ENCODE measurements around the gene PEX10. TPM values are rescaled to one million over a fixed set of nuclear protein-coding genes. Genes with fewer than 3 reads are reported as not detected.

PEX10 gene
- total and polyA plus RNA-seq, 4 donors: 6.2 to 16.4 (median 11.8) TPM

DNA sequence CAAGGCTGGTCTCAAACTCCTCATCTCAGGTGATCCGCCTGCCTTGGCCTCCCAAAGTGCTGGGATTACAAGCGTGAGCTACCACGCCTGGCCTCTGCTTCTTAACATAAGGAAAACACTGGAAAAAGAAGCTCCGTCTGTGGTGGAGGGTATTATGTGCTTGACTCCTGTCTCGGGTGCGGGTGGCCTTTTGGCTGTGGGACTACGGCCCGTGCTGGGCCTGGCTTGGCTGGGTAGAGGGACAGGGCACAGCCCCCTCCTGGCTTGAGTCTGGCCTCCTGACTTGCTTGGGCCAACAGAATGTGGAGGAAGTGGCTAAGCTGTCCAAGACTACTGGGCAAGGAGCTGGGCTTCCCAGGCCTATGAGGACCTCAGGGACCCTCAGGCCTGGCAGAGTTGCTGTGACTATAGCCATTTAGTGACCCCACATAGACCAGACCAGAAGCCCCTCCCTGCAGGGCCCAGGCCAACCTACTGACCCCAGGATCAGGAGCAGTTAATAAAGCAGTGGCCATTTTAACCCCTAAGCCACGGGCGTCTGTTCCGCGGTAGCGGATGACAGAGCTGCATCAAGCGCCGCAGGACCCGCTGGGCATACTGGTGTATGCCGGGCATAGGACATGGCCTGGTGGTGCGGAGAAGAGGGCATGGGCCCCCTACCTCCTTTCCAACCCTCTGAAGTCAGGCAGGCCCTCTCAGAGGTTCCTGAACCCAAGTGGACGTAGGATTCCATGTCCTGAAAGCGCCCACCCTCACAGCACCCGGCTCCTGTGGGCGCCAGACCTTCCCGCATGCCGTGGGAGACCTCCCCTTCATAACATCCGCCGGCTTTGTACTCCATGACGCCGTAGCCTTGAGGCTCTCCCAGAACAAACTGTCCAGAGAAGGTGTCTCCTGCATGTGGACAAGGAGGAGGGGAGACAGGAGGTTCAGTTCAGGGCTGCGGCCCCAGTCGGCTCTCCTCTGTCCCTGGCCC, 25.4 kb downstream of the PEX10 start:
- no peak overlapping the region for H3K27ac ChIP-seq (ENCODE audit: low read depth in 1 of 2, low read length in 2 of 2)
- TF ChIP-seq HNF4A (conservative IDR thresholded peaks at IDR 0.05) (no peak), NR2F2 (IDR thresholded peaks at IDR 0.05) (no peak), FOXA2 (IDR thresholded peaks at IDR 0.05) (no peak)
- TF ChIP-seq, protein P1, sequence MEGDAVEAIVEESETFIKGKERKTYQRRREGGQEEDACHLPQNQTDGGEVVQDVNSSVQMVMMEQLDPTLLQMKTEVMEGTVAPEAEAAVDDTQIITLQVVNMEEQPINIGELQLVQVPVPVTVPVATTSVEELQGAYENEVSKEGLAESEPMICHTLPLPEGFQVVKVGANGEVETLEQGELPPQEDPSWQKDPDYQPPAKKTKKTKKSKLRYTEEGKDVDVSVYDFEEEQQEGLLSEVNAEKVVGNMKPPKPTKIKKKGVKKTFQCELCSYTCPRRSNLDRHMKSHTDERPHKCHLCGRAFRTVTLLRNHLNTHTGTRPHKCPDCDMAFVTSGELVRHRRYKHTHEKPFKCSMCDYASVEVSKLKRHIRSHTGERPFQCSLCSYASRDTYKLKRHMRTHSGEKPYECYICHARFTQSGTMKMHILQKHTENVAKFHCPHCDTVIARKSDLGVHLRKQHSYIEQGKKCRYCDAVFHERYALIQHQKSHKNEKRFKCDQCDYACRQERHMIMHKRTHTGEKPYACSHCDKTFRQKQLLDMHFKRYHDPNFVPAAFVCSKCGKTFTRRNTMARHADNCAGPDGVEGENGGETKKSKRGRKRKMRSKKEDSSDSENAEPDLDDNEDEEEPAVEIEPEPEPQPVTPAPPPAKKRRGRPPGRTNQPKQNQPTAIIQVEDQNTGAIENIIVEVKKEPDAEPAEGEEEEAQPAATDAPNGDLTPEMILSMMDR (IDR thresholded peaks at IDR 0.05; ENCODE audit: low read depth, low read length, missing input control): no peak
- no peak for DNase-seq (ENCODE audit: low spot score)
- H3K9ac ChIP-seq (ENCODE audit: low read depth in 1 of 2, low read length in 2 of 2): no peak overlapping the region
- no peaks in the 10 kb centered on the region for H3K27me3 ChIP-seq (ENCODE audit: control insufficient read depth in 4 of 4, insufficient read depth in 4 of 4, low read length in 3 of 4)
- no peaks in the 10 kb centered on the region for H3K9me3 ChIP-seq (ENCODE audit: control insufficient read depth in 4 of 4, low read length in 3 of 4)
- no peaks in the 10 kb centered on the region for H3K36me3 ChIP-seq (ENCODE audit: control insufficient read depth in 4 of 4, insufficient read depth in 3 of 4, low read depth in 1 of 4, low read length in 3 of 4)
- WGBS: 97% methylated on average over 30 of the region's 30 CpGs
- H3K4me3 ChIP-seq (ENCODE audit: low read depth in 1 of 3, low read length in 3 of 3): no peak overlapping the region
- H3K4me1 ChIP-seq (ENCODE audit: control insufficient read depth in 4 of 4, insufficient read depth in 4 of 4, low read length in 3 of 4): peaks cover 0 to 13% (median 10%) of the 10 kb centered on the region in 4 donors

DNA sequence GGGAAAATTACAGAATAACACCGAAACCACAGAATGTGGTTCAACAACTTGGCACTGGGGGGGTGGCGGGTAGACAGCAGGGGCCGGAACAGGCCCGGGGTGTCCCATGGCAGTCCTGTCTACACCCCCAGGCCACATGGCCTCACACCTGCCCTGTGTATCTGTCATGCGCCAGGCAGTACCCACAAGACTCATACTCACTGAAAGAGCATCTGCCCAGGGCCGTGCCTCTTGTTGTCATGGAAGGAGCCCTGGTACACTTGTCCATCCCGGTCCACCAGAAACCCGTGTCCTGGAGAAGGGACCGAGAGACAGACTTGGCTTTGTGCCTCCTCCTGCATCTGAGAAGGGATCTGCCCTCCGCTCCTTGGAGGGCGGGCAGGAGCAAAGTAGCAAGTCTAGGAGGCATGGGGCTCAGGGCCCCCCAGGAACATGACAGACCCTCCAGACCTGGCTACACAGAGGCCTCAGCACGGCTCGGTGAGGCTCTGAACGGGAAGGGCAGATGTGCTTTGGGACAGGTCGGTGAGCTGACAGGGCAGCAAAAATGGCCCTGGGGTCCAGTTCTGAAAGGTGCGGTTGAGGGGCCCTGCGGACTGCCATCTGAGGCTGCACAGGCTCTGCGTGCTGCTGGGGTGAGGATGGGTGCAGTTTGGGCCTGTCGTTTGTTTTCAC, 26.6 kb downstream of the PEX10 start:
- 96% methylated on average over 19 of the region's 19 CpGs for WGBS
- H3K4me1 ChIP-seq (ENCODE audit: control insufficient read depth in 4 of 4, insufficient read depth in 4 of 4, low read length in 3 of 4): peaks cover 0 to 8% (median 6%) of the 10 kb centered on the region in 4 donors
- no peak for DNase-seq (ENCODE audit: low spot score)
- no peak overlapping the region for H3K4me3 ChIP-seq (ENCODE audit: low read depth in 1 of 3, low read length in 3 of 3)
- H3K36me3 ChIP-seq (ENCODE audit: control insufficient read depth in 4 of 4, insufficient read depth in 3 of 4, low read depth in 1 of 4, low read length in 3 of 4): no peaks in the 10 kb centered on the region
- H3K9ac ChIP-seq (ENCODE audit: low read depth in 1 of 2, low read length in 2 of 2): no peak overlapping the region
- TF ChIP-seq SP1 (IDR thresholded peaks at IDR 0.05) (no peak), NR2F2 (IDR thresholded peaks at IDR 0.05) (no peak), GABPA (IDR thresholded peaks at IDR 0.05 in 1 of 2, conservative IDR thresholded peaks at IDR 0.05 in 1 of 2) (no peak), HNF4G (IDR thresholded peaks at IDR 0.05) (no peak), JUND (IDR thresholded peaks at IDR 0.05) (no peak), RXRA (IDR thresholded peaks at IDR 0.05) (no peak), FOXA1 (IDR thresholded peaks at IDR 0.05) (no peak)
- TF ChIP-seq, protein P2, sequence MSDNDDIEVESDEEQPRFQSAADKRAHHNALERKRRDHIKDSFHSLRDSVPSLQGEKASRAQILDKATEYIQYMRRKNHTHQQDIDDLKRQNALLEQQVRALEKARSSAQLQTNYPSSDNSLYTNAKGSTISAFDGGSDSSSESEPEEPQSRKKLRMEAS (IDR thresholded peaks at IDR 0.05): no peak
- TF ChIP-seq, protein P3, sequence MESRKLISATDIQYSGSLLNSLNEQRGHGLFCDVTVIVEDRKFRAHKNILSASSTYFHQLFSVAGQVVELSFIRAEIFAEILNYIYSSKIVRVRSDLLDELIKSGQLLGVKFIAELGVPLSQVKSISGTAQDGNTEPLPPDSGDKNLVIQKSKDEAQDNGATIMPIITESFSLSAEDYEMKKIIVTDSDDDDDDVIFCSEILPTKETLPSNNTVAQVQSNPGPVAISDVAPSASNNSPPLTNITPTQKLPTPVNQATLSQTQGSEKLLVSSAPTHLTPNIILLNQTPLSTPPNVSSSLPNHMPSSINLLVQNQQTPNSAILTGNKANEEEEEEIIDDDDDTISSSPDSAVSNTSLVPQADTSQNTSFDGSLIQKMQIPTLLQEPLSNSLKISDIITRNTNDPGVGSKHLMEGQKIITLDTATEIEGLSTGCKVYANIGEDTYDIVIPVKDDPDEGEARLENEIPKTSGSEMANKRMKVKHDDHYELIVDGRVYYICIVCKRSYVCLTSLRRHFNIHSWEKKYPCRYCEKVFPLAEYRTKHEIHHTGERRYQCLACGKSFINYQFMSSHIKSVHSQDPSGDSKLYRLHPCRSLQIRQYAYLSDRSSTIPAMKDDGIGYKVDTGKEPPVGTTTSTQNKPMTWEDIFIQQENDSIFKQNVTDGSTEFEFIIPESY (IDR thresholded peaks at IDR 0.05): no peak
- no peak overlapping the region for H3K27ac ChIP-seq (ENCODE audit: low read depth in 1 of 2, low read length in 2 of 2)
- no peaks in the 10 kb centered on the region for H3K27me3 ChIP-seq (ENCODE audit: control insufficient read depth in 4 of 4, insufficient read depth in 4 of 4, low read length in 3 of 4)
- no peaks in the 10 kb centered on the region for H3K9me3 ChIP-seq (ENCODE audit: control insufficient read depth in 4 of 4, low read length in 3 of 4)
